GM18867 (cell line): ENCODE measurements around the gene ACAD8.

Source experiments
- ATAC-seq: cut with Tn5 transposase; IDR thresholded peaks from one replicate; pipeline ENCODE4 v1.9.1; 2021; ENCODE audit warnings: mild to moderate bottlenecking, moderate library complexity; ENCODE audit not compliant: unreplicated experiment

The ACAD8 gene

GRCh38 chr11:134288486-134288885, 35.1 kb downstream of the ACAD8 start:
- no peak for ATAC-seq

- ATAC-seq, result no peak
Measured at GRCh38 chr11:134289167-134289566, 35.8 kb downstream of the ACAD8 start.

GRCh38 chr11:134289789-134290188, 36.4 kb downstream of the ACAD8 start:
- ATAC-seq, result no peak

- no peak for ATAC-seq
Measured at GRCh38 chr11:134290646-134291045, 37.3 kb downstream of the ACAD8 start.

DNA sequence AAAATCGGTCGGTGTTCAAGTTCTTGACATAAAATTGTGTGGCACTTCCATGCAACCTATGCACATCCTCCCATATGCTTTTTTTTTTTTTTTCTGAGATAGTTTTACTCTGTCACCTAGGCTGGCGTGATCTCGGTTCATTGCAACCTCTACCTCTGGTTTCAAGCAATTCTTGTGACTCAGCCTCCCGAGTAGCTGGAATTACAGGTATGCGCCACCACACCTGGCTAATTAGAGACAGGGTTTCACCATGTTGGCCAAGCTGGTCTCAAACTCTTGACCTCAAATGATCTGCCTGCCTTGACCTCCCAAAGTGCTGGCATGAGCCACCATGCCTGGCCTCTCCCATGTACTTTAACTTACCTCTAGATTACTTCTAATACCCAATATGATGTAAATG, 37.8 kb downstream of the ACAD8 start:
- ATAC-seq, result no peak

DNA sequence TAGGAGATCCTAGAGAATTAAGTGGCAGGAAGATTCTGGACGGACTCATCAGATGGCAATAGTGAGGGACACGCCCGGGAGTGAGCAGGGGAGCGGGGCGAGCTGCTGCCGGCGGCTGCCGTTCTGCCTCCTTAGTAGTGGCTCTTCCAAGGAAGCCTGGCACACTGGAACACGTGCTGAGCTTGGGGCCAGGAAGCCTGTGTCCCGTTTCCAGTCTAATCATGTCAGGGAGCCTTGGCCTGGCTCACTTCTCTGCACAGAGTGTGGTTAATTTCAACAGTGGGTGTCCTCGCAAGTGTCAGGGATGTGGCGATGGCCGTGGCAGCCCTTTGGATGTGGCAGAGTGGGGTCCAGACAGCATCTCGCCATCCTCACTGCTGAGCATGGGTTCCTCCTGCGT, 39.3 kb downstream of the ACAD8 start:
- no peak for ATAC-seq

DNA sequence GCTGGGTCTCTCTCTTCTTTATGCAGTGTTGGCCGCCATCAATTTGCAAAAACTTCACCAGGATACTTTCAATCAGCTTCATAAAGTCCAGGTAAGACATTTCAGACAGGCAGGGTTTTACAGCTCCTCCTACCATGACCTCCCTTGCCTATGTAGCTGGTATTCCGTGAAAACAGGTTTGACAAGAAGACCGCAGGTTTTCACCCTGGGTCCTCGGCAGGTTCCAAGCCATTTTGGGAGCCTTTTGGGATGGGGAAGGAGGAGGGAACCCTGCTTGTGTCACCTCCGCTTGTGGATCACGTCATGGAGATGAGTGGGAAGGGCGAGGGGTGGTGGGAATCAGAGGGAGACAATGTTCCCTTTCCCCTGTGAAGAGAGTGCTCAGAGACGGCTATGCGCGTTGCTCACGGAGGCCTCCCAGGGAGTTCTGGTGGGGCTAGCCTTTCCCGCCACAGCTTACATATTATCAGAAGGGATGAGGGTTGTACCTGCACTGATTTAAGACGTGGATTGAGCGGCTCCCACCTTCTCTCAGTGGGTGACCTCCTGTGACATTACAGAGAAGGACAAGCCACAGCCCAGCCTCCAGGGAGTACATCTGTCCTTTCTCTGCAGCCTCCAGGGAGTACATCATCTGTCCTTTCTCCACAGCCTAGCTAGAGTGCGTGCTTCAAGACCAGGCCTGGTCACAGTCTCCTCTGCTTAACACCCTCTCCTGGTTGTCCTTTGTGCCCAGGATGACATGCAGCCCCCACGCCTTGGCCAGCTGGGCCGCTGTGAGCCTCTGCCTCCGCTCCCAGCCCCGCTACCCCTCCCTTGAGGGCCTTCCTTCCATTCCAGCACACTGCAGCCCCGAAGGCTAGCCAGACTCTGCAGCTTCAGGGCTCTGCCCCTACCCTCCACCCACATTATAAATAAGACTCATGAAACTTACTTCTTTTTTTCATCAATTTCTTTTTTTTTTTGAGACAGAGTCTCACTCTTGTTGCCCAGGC, 40.0 kb downstream of the ACAD8 start:
- no peak for ATAC-seq

GRCh38 chr11:134294664-134295063, 41.3 kb downstream of the ACAD8 start:
- no peak for ATAC-seq

- no peak for ATAC-seq
Measured at GRCh38 chr11:134312223-134312622, 58.9 kb downstream of the ACAD8 start.

- ATAC-seq, result no peak
Measured at GRCh38 chr11:134312807-134313206, 59.4 kb downstream of the ACAD8 start.

- no peak for ATAC-seq
Measured at GRCh38 chr11:134313379-134313778, 60.0 kb downstream of the ACAD8 start.

DNA sequence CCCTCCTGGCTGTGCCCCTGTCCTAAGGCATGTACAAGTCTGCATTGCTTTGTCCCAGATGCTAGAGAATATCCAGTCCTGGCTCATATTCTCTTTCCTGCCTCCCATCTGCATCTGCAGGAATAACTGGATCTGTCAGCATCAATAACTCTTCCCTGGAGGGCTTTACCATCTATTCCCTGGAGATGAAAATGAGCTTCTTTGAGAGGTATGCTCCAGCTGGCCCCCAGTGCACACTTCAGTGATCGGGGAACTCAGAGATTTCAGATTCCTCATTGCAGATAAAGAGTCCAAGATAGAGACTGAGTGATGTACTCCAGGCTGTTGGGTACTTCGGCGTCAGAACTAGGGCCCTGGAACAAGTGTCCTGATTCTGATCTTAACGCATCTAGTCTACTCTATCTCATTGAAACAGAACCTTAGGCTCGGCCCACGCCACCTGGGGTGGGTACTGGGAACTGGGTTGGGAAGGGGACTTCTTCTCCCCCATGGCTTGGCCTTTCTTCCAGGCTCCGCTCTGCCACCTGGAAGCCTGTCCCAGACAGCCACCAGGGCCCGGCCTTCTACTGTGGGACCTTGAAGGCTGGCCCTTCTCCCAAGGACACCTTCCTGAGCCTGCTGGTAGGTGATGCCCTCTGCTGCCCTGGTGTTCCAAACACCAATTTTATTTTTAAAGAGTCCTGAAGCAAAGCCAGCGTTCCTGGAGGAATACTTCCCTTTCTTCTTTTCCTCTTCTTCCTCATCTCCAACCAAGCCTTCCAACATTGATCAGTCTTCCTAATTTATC, 60.6 kb downstream of the ACAD8 start:
- ATAC-seq, result no peak
